ENCODE measurements around the gene ALG5.
A peak's percentile ranks its signal among the peaks of the same experiment; 100 is the strongest.

Gene ALG5

GRCh38 chr13:36975172-36975571, 24.0 kb downstream of the ALG5 start:
- no peak for DNase-seq

DNA sequence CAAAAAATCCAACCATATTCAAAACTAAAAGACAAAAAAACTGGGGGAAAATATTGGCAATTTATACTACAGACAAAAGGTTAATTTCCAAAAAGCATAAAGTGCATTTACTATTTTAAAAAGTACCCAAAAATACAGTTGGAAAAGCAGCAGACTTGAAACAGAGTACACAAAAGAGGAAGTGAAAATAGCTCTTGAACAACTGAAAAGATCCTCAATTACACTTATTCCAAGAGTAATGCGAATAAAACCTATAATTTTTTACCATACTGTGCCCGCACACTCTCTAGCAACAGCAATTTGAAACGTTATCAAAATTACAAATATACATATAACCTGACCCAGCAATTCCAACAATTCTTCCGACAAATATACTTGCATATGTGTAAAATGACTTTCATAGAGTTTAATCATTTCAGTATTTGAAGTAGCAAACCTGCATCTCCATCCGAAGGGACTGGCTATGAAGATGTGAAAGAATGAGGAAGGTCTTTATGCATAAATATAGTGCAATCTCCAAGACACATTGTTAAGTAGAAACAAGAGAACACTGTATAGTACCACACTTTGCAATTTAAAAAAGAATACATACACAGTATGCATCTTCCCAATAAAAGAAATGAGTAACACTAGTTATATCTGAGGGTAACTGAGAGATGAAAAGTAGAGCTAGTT, 25.4 kb downstream of the ALG5 start:
- peak; percentile 13 to 18 for DNase-seq

DNA sequence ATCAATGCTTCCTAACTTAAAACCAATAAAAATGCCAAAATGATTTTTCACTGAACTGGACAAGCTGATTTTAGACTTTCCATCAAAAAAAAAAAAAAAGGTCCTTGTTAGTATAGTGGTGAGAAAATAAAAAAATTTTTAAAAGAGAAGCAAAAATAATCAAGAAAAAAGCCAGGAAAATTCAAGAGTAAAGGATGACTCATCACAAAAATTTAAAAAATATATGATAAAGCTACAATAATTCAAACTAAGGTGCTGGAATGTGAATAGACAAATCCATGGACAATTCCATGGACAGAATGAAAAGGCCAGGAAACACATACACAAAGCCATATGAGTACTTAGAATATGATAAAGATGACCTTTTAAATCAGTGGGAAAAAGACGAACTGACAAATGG, 26.1 kb downstream of the ALG5 start:
- no peak for DNase-seq

GRCh38 chr13:36966404-36966803, 32.7 kb downstream of the ALG5 start:
- DNase-seq, result no peak

- DNase-seq, result no peak
Measured at GRCh38 chr13:36965767-36966166, 33.4 kb downstream of the ALG5 start.

DNA sequence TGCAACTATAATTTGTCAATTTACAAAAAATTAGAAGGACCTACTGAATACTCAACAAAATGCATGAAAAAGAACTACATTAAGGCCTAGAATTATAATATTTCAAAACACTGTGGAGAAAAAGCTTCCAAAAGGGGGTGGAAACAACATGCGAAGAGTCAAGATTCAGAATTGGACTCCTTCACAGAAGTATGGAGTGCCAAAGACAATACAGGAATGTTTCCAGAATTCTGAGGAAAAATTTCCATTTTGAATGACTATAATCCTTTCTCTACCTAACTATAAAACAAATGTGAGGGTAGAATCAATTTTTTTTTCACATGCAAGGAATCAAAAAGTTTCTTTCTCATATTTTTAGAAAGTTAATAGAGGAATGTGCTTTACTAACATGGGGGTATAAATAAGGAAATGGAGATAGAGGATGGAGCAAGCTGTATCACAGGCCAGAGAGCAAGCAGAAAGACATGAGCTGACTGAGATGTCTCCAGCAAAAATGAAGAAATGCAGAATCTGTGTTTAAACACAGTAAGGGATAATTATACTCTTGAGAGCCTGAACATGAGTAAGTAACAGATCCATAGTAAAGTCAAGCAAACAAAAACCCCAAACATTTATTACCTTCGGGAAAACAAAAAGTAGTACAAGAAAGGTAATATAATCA, 39.6 kb downstream of the ALG5 start:
- no peak for DNase-seq

GRCh38 chr13:36954542-36954941, 44.6 kb downstream of the ALG5 start:
- no peak for DNase-seq

DNA sequence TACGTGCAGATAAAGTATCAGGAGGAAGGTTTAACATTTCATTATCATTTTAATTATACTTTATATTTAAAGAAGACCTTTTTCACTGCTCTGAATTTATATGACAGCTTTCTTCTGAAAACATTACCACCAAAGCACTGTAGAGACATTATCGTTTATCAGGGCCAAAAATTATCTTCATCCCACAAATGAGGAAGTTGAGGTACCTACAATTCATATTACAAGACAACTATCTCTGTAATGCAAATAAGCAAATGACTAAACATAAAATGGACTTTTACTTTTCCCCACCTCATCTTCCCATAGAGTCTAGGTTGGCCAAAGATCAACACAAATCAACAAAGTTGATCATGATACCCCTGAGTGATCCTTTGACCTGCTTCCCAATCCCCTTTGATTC, 48.2 kb downstream of the ALG5 start:
- no peak for DNase-seq

DNA sequence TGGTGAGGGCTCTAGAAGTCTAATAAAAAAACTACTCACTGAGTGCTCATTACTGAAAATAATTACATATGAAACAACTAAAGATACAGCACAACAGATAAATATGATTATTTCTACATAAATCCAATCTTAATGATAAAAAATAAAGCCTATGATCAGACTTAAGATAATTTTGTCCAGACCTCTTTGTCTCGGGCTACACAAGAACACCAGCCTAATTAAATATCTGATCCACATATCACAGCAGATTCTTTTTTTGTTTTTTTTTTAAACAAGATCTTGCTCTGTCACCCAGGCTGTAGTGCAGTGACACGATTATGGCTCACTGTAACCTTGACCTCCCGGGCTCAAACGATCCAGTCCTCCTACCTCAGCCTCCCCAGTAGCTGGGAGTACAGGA, 48.8 kb downstream of the ALG5 start:
- no peak for DNase-seq

DNA sequence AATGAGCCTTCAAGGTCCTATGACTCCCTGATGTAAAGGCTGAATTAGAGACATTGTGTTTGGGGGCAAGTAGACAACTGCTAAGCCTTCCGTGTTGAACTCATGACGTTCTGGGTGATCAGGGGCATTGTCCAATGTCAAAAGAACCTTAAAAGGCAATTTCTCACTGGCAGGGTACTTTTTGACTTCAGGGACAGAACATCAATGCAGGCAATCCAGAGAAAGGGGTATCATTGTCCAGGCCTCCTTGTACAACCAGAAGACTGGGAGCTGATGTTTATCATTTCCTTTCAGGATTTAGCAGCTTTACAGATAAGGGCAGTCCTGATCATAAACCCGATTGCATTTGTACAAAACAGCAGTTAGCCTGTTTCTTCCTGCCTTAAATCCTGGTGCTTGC, 54.1 kb downstream of the ALG5 start:
- DNase-seq, result no peak

DNA sequence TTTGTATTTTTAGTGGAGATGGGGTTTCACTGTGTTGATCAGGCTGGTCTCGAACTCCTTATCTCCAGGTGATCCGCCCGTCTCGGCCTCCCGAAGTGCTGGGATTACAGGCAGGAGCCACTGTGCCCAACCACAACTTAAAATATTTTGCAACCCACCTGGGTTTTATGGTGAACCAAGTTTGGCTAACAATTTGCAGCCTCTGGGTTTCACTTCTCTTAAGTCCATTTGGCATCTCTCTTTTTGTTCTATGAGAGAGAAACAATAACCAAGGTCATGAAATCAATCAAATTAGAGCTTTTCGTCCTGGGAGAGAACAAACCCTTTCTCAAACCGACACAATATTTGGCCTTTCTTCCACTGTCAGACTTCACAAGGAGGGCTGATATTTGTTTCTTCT, 73.5 kb downstream of the ALG5 start:
- DNase-seq, result no peak

DNA sequence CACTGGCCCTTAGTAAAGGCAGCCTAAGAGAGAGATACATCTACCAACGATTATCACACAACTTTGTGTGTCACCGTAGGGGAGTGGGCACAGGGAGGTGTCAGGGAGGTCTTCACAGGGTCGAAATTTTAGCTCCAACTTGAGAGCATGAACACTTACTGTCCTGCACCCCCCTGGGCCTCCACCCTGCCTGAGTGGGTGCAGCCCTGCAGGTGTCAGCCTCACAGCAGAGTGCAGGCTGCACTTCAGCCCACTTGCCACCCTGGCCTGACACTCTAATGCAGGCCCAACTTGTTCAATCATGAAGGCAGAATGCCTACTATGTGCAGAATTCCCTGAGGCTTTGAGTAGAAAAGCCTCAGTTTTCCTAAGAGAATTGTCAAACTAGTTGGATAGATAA, 75.1 kb downstream of the ALG5 start:
- no peak for DNase-seq

- no peak for DNase-seq
Measured at GRCh38 chr13:36921631-36922301, 77.4 kb downstream of the ALG5 start.

- DNase-seq, result no peak
Measured at GRCh38 chr13:36920616-36921185, 78.4 kb downstream of the ALG5 start.

DNA sequence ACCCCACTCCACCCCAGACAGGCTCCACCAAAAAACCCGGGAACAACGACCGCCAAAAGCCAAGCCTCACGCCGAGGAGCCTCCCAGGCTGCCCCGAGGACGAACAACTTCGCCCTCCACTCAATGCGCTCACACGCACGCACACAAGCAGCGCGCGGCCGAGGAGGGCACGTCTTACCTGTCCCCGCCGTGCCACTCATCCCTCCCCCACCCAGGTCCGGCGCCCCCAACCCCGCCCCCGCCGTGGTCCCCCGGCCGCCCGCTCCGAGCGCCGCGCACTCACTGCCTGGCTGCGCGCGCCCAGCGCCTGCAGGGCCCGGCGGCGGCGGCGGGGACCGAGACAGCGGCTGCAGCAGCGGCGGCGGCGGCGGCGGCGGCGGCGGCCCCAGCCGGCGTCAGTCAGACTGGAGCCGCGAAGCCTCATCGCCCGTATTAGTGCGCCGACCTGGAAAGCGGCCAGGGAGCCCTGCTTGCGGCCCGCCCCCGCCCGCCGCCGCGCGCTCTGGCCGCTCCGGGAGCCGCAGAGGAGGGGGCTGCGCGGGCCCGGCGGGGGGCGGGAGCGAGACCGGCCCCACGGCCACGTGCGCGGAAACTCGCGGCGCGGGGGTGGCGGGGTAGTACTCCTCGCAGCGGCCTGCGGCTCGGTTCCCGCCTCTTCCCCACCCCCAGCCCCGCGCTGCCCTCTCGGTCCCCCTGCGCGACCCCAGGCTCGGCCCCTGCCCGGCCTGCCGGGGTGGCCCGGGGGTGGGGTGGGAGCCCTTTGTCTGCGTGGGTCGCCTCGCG, 79.1 kb downstream of the ALG5 start, which contains the start of gene SMAD9:
SMAD9 (minus strand) TSS at position 406 of the 783 bp plus-strand sequence. CDS start 40,549 bp downstream, outside the sequence.
- DNase-seq, result peak in 1 of 2 donors; percentile 1

GRCh38 chr13:36919171-36919832, 79.8 kb downstream of the ALG5 start:
- no peak for DNase-seq

- no peak for DNase-seq
Measured at GRCh38 chr13:36918246-36919131, 80.7 kb downstream of the ALG5 start.

DNA sequence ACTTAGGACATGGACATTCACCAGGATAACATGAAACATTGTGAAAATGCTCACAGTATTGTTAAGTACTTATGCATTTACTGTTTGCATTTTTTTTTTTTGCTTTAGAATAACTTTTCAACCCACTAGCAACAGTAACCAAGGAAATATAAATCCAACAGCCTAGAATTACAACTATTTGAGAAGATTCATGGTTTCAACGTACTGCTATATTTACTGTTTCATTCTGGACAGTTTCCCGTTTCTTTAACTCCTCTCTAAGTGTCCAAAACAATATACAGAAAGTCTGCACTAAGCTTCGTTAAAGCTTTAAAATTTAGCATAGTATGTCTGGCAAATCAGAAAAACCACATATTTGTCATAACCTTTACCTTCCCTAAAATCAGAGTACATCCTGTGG, 81.8 kb downstream of the ALG5 start:
- DNase-seq, result no peak

DNA sequence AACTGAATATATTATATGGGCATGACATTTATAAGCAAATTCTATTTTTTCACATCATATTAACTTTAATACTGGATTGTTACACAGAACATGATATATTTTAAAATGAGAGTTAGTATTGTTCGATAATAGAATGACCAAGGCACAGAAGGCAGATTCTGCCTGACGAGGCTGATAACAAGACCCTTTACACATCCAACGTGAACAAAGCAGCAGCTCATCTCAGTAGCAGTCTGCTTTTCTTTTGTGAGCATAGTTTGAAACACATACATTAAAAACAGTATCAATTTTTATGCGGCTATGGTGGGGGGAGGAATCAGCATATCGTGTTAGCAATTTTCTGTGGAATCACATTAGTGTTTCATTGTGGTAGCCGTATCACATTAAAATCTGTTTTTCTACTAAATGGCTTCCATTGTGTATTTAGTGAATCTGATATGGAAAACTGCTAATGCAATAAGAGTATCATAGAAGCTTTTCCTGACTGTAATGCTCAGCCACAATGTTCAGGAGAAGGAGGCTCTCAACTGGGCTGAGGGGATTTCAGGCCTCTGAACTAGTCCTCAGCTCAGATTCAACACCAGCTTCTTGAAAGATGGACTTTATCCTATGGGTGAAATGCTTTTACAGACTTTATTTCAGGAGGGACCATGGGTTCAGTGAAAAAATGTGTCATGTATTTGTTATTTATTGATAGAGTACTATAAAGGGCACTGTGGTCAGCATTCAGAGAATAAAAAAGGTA, 83.1 kb downstream of the ALG5 start:
- DNase-seq, result no peak

- DNase-seq, result no peak
Measured at GRCh38 chr13:36915106-36915505, 84.0 kb downstream of the ALG5 start.

DNA sequence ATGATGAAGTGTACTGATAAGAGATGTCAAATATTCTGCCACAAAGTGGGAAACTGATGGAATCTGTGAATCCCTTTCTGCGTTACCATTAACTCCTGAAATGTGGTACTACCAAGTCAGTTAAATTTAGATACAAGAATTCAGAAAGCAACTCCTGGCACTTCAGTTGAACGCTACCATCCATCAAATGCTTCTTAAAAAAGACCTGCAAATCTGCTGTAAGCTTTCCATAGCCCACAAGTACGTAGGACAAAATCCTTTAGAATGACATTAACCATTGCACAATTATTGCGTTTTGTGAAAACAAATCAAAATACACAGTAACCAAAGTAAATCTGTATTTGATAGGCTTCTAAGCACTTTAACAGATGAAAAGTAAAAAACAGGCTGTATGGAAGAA, 84.5 kb downstream of the ALG5 start:
- no peak for DNase-seq

Data from inflammatory macrophage treated with lipopolysaccharide for 1 hour (primary cell).